SK-N-SH treated with all-trans-retinoic acid at 6 μM for 48 hours (cell line): Measurements from ENCODE around the gene PRKG1.

Experiments
- ATAC-seq: fragments of 200-7000 bp; cut with Tn5 transposase; 3 replicates; pipeline ENCODE4 v1.9.1; 2020; ENCODE audit warnings: mild to moderate bottlenecking, moderate library complexity
- BACH2 ChIP-seq: fragments of 250-450 bp; sonication (Bioruptor Pico); IDR thresholded peaks from 2 replicates; pipeline ENCODE4 v1.9.0; 2021; ENCODE audit warnings: mild to moderate bottlenecking, borderline replicate concordance
- CSDC2 ChIP-seq: fragments of 250-450 bp; sonication (Bioruptor Pico); IDR thresholded peaks from 2 replicates; pipeline ENCODE4 v1.5.0; 2020; ENCODE audit warnings: mild to moderate bottlenecking, moderate library complexity
- GLIS3 ChIP-seq: fragments of 250-450 bp; sonication (Bioruptor Pico); IDR thresholded peaks from 2 replicates; pipeline ENCODE4 v1.5.0; 2020; ENCODE audit warnings: mild to moderate bottlenecking, moderate library complexity
- ISL1 ChIP-seq: fragments of 250-450 bp; sonication (Bioruptor Pico); IDR thresholded peaks from 2 replicates; pipeline ENCODE4 v2.1.2; 2022; ENCODE audit warnings: mild to moderate bottlenecking, moderate library complexity
- OSR1 ChIP-seq: fragments of 250-450 bp; sonication (Bioruptor Pico); IDR thresholded peaks from 2 replicates; pipeline ENCODE4 v1.8.0; 2022; ENCODE audit warnings: moderate library complexity, mild to moderate bottlenecking, inconsistent platforms
- PPARA ChIP-seq: fragments of 250-450 bp; sonication (Bioruptor Pico); IDR thresholded peaks from 2 replicates; pipeline ENCODE4 v1.5.0; 2020; ENCODE audit warnings: mild to moderate bottlenecking, borderline replicate concordance
- RARB ChIP-seq: fragments of 250-450 bp; sonication (Bioruptor Pico); IDR thresholded peaks from 2 replicates; pipeline ENCODE4 v1.8.0; 2021; ENCODE audit warnings: mild to moderate bottlenecking, moderate library complexity
- SNAI2 ChIP-seq: fragments of 250-450 bp; sonication (Bioruptor Pico); IDR thresholded peaks from 2 replicates; pipeline ENCODE4 v1.5.0; 2020; ENCODE audit warnings: mild to moderate bottlenecking, moderate library complexity
- TCF4 ChIP-seq: fragments of 250-450 bp; sonication (Bioruptor Pico); IDR thresholded peaks from 2 replicates; pipeline ENCODE4 v1.8.0; 2021; ENCODE audit warnings: mild to moderate bottlenecking, moderate library complexity, borderline replicate concordance
- TOX ChIP-seq: fragments of 250-450 bp; sonication (Bioruptor Pico); IDR thresholded peaks from 2 replicates; pipeline ENCODE4 v1.8.0; 2021; ENCODE audit warnings: mild to moderate bottlenecking, moderate library complexity, borderline replicate concordance
- ZC3H10 ChIP-seq: fragments of 250-450 bp; sonication (Bioruptor Pico); IDR thresholded peaks from 2 replicates; pipeline ENCODE4 v1.5.1; 2021; ENCODE audit warnings: mild to moderate bottlenecking, moderate library complexity
- ZFP3 ChIP-seq: fragments of 250-450 bp; sonication (Bioruptor Pico); IDR thresholded peaks from 2 replicates; pipeline ENCODE4 v1.5.0; 2020; ENCODE audit warnings: mild to moderate bottlenecking, moderate library complexity
- ZFP30 ChIP-seq: fragments of 450-650 bp; formaldehyde crosslinking; IDR thresholded peaks from 2 replicates; pipeline ENCODE4 v1.5.0; 2022; ENCODE audit warnings: mild to moderate bottlenecking, moderate library complexity
- ZNF70 ChIP-seq: fragments of 450-650 bp; formaldehyde crosslinking; IDR thresholded peaks from 2 replicates; pipeline ENCODE4 v1.5.0; 2020; ENCODE audit warnings: mild to moderate bottlenecking, moderate library complexity
- ZNF8 ChIP-seq: fragments of 450-650 bp; formaldehyde crosslinking; IDR thresholded peaks from 2 replicates; pipeline ENCODE4 v1.5.0; 2020; ENCODE audit warnings: mild to moderate bottlenecking, moderate library complexity
- TF ChIP-seq, protein P1 (sequence below): fragments of 250-450 bp; sonication (Bioruptor Pico); IDR thresholded peaks from 2 replicates; pipeline ENCODE4 v1.5.0; 2020; ENCODE audit warnings: mild to moderate bottlenecking, moderate library complexity
- TF ChIP-seq, protein P2 (sequence below): fragments of 250-450 bp; sonication (Bioruptor Pico); IDR thresholded peaks from 2 replicates; pipeline ENCODE4 v1.8.0; 2020; ENCODE audit warnings: mild to moderate bottlenecking, moderate library complexity, borderline replicate concordance
- TF ChIP-seq, protein P3 (sequence below): fragments of 250-450 bp; sonication (Bioruptor Pico); IDR thresholded peaks from 2 replicates; pipeline ENCODE4 v1.5.1; 2021; ENCODE audit warnings: mild to moderate bottlenecking, moderate library complexity
- TF ChIP-seq, protein P4 (sequence below): fragments of 250-450 bp; sonication (Bioruptor Pico); IDR thresholded peaks from 2 replicates; pipeline ENCODE4 v1.8.0; 2021; ENCODE audit warnings: low read depth, mild to moderate bottlenecking, moderate library complexity, borderline replicate concordance

PRKG1 gene

DNA sequence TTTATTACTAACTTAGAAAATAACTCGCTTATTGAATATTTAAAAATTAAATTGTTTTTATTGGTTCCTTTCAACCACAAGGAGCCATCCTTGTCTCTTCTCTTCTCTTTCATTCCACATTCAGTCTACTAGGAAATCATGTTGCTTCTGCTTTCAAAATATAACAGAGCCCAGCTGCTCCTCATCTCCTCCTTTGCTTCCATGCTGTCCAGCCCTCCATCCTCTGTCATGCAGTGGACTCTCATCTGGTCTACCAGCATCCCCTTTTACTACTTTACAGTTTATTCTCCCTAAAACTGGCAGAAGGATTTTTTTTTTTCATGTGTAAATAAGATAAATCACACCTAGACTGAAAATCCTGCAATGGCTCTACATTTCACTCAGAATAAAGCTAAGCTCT, 823.3 kb downstream of the PRKG1 start (continued):
- TF ChIP-seq TOX (CRISPR knock-in tag) (no peak), SNAI2 (CRISPR knock-in tag) (no peak), OSR1 (CRISPR knock-in tag) (no peak), ZFP30 (no peak), ISL1 (no peak)
- TF ChIP-seq, protein P1, sequence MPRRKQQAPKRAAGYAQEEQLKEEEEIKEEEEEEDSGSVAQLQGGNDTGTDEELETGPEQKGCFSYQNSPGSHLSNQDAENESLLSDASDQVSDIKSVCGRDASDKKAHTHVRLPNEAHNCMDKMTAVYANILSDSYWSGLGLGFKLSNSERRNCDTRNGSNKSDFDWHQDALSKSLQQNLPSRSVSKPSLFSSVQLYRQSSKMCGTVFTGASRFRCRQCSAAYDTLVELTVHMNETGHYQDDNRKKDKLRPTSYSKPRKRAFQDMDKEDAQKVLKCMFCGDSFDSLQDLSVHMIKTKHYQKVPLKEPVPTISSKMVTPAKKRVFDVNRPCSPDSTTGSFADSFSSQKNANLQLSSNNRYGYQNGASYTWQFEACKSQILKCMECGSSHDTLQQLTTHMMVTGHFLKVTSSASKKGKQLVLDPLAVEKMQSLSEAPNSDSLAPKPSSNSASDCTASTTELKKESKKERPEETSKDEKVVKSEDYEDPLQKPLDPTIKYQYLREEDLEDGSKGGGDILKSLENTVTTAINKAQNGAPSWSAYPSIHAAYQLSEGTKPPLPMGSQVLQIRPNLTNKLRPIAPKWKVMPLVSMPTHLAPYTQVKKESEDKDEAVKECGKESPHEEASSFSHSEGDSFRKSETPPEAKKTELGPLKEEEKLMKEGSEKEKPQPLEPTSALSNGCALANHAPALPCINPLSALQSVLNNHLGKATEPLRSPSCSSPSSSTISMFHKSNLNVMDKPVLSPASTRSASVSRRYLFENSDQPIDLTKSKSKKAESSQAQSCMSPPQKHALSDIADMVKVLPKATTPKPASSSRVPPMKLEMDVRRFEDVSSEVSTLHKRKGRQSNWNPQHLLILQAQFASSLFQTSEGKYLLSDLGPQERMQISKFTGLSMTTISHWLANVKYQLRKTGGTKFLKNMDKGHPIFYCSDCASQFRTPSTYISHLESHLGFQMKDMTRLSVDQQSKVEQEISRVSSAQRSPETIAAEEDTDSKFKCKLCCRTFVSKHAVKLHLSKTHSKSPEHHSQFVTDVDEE (CRISPR knock-in tag) = no peak

- TF ChIP-seq CSDC2 (CRISPR knock-in tag) (no peak), ZFP30 (no peak), BACH2 (no peak), TCF4 (CRISPR knock-in tag) (no peak), PPARA (no peak), OSR1 (CRISPR knock-in tag) (no peak), ZNF8 (CRISPR knock-in tag) (no peak), ZNF70 (CRISPR knock-in tag) (no peak), RARB (CRISPR knock-in tag) (no peak), ZFP3 (CRISPR knock-in tag) (no peak), ZC3H10 (CRISPR knock-in tag) (no peak), ISL1 (no peak), GLIS3 (CRISPR knock-in tag) (no peak)
- TF ChIP-seq, protein P2, sequence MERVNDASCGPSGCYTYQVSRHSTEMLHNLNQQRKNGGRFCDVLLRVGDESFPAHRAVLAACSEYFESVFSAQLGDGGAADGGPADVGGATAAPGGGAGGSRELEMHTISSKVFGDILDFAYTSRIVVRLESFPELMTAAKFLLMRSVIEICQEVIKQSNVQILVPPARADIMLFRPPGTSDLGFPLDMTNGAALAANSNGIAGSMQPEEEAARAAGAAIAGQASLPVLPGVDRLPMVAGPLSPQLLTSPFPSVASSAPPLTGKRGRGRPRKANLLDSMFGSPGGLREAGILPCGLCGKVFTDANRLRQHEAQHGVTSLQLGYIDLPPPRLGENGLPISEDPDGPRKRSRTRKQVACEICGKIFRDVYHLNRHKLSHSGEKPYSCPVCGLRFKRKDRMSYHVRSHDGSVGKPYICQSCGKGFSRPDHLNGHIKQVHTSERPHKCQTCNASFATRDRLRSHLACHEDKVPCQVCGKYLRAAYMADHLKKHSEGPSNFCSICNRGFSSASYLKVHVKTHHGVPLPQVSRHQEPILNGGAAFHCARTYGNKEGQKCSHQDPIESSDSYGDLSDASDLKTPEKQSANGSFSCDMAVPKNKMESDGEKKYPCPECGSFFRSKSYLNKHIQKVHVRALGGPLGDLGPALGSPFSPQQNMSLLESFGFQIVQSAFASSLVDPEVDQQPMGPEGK (CRISPR knock-in tag) = no peak
- TF ChIP-seq, protein P1 (CRISPR knock-in tag) = no peak
- TF ChIP-seq, protein P3, sequence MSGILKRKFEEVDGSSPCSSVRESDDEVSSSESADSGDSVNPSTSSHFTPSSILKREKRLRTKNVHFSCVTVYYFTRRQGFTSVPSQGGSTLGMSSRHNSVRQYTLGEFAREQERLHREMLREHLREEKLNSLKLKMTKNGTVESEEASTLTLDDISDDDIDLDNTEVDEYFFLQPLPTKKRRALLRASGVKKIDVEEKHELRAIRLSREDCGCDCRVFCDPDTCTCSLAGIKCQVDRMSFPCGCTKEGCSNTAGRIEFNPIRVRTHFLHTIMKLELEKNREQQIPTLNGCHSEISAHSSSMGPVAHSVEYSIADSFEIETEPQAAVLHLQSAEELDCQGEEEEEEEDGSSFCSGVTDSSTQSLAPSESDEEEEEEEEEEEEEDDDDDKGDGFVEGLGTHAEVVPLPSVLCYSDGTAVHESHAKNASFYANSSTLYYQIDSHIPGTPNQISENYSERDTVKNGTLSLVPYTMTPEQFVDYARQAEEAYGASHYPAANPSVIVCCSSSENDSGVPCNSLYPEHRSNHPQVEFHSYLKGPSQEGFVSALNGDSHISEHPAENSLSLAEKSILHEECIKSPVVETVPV = no peak
- TF ChIP-seq, protein P4, sequence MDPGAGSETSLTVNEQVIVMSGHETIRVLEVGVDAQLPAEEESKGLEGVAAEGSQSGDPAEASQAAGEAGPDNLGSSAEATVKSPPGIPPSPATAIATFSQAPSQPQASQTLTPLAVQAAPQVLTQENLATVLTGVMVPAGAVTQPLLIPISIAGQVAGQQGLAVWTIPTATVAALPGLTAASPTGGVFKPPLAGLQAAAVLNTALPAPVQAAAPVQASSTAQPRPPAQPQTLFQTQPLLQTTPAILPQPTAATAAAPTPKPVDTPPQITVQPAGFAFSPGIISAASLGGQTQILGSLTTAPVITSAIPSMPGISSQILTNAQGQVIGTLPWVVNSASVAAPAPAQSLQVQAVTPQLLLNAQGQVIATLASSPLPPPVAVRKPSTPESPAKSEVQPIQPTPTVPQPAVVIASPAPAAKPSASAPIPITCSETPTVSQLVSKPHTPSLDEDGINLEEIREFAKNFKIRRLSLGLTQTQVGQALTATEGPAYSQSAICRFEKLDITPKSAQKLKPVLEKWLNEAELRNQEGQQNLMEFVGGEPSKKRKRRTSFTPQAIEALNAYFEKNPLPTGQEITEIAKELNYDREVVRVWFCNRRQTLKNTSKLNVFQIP (CRISPR knock-in tag) = no peak
Observed at GRCh38 chr10:51900180-51900579, 825.9 kb downstream of the PRKG1 start.

DNA sequence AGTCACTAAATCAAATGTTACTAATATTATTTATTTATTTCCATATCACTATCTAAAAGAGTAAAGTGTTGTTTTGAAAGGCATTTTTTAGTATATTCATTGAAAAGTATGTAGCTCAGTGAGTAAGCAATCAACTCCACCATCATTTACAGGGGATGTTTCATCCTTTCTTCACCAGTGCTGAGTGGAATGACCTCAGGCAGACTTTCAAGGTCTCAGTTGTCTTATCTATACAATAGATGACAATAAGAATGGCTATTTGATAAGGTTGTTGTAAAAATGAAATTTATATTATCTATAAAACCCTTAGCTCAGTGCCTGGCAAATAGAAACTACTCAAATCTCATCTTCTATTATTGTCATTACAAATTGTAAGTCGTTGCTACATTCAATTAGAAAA, 829.4 kb downstream of the PRKG1 start:
- no peak for ATAC-seq
- no peak for TF ChIP-seq ISL1
- TF ChIP-seq, protein P1 (CRISPR knock-in tag) = no peak
- TF ChIP-seq ZFP30 = no peak
- TF ChIP-seq TOX (CRISPR knock-in tag) = no peak
- no peak for TF ChIP-seq TCF4 (CRISPR knock-in tag)
- TF ChIP-seq, protein P2 (CRISPR knock-in tag) = no peak
- TF ChIP-seq, protein P3 = no peak
- no peak for TF ChIP-seq GLIS3 (CRISPR knock-in tag)
- TF ChIP-seq RARB (CRISPR knock-in tag) = no peak
- no peak for TF ChIP-seq OSR1 (CRISPR knock-in tag)
- no peak for TF ChIP-seq CSDC2 (CRISPR knock-in tag)
- no peak for TF ChIP-seq BACH2

More at GRCh38 chr10:51900180-51900579, 825.9 kb downstream of the PRKG1 start:
- no peak for ATAC-seq
